Endodermal cell (in vitro differentiated cells): ENCODE data around the gene MAP2K3. TPM values are rescaled to one million over a fixed set of nuclear protein-coding genes. Genes with fewer than 3 reads are reported as not detected.
"Not testable (repeated sequence)": the region's sequence is repeated elsewhere in the genome, so short reads cannot be mapped to it uniquely, and the experiment has no call there.

Source experiments
- DNase-seq: peaks from one replicate; pipeline ENCODE4 v3.0.0-alpha.2; 2017
- H3K27ac ChIP-seq: 2 replicates; pipeline ENCODE4 v1.5.1; 2013; ENCODE audit warnings: mild to moderate bottlenecking, low read depth, low read length, moderate library complexity
- H3K27me3 ChIP-seq: 2 replicates; pipeline ENCODE4 v1.6.1; 2013; ENCODE audit warnings: mild to moderate bottlenecking, low read length, moderate library complexity; ENCODE audit not compliant: insufficient read depth, control insufficient read depth, poor library complexity, severe bottlenecking
- H3K36me3 ChIP-seq: 2 replicates; pipeline ENCODE4 v1.7.0; 2013; ENCODE audit warnings: mild to moderate bottlenecking, low read length, moderate library complexity; ENCODE audit not compliant: control insufficient read depth, insufficient read depth
- H3K4me1 ChIP-seq: one replicate; pipeline ENCODE4 v1.7.0; 2013; ENCODE audit warnings: low read length; ENCODE audit not compliant: control insufficient read depth, insufficient read depth
- H3K4me3 ChIP-seq: 2 replicates; pipeline ENCODE4 v1.5.1; 2013; ENCODE audit warnings: mild to moderate bottlenecking, low read length, moderate library complexity
- H3K9ac ChIP-seq: 2 replicates; pipeline ENCODE4 v1.6.1; 2013; ENCODE audit warnings: mild to moderate bottlenecking, low read length, moderate library complexity; ENCODE audit not compliant: poor library complexity, severe bottlenecking; ENCODE audit errors: extremely low read depth
- H3K9me3 ChIP-seq: 2 replicates; pipeline ENCODE4 v1.6.1; 2013; ENCODE audit warnings: mild to moderate bottlenecking, low read length, moderate library complexity; ENCODE audit not compliant: control insufficient read depth
- H3K27ac Mint-ChIP-seq: 2 replicates; pipeline ENCODE4 v1.8.0; 2020; ENCODE audit warnings: mixed read lengths
- H3K27me3 Mint-ChIP-seq: 2 replicates; pipeline ENCODE4 v1.8.0; 2021; ENCODE audit warnings: mild to moderate bottlenecking, mixed read lengths; ENCODE audit not compliant: insufficient read depth
- H3K36me3 Mint-ChIP-seq: 2 replicates; pipeline ENCODE4 v1.8.0; 2020; ENCODE audit warnings: low read depth, mixed read lengths
- H3K4me1 Mint-ChIP-seq: 2 replicates; pipeline ENCODE4 v1.8.0; 2020; ENCODE audit warnings: mixed read lengths
- H3K4me3 Mint-ChIP-seq: 2 replicates; pipeline ENCODE4 v1.8.0; 2020; ENCODE audit warnings: mild to moderate bottlenecking, moderate library complexity, mixed read lengths
- H3K9me3 Mint-ChIP-seq: 2 replicates; pipeline ENCODE4 v1.8.0; 2020; ENCODE audit warnings: mild to moderate bottlenecking, mixed read lengths
- WGBS, 2 experiments: methylation state at CpG; one replicate each; pipeline versions ENCODE4 v1.1.5 to v1.1.7; 2013; ENCODE audit warnings: missing lambda C conversion rate in 2 of 2, mixed read lengths in 1 of 2; ENCODE audit not compliant: insufficient coverage in 1 of 2, insufficient read length in 1 of 2; 5-methylcytosine and 5-hydroxymethylcytosine counted together
- total RNA-seq, 2 donors: library from RNA; stranded (reverse); fragmentation: NEBNext Ultra II Directional in 1 of 2; extraction: Animal tissue kit (Norgen Biotek cat#: 25700) in 1 of 2; gene quantifications; 2 replicates in 1 of 2; 3 replicates in 1 of 2; pipeline ENCODE4 v1.2.1, GENCODE V29; 2021

MAP2K3 gene
- total RNA-seq, 2 donors from 2014 or later: 31.6 to 37.6 TPM

DNA sequence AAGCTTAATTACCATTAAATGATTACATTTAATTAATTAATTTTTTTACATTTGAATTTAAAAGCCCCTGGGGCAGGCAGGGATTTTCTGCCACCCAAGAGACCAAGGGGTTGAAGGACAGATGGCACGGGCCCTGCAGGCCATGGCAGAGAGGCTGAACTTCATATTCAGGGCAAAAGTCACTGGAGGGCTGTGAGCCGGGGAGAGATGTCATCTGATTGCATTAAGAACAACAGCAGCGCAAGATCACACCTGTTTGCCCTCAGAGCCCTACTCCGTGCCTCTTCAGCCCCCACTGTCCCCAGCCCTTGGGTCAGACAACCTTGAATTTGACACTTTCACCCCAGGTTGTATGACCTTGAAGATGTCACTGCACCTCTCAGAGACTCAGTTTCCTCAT, 35.9 kb downstream of the MAP2K3 start:
- H3K27me3 ChIP-seq: peaks cover 14% of the 10 kb centered on the region
- not testable (repeated sequence) for H3K27ac Mint-ChIP-seq, H3K4me3 Mint-ChIP-seq, H3K4me3 ChIP-seq, DNase-seq, H3K27ac ChIP-seq, H3K36me3 ChIP-seq, H3K9ac ChIP-seq, H3K4me1 ChIP-seq, H3K4me1 Mint-ChIP-seq, H3K9me3 ChIP-seq, H3K36me3 Mint-ChIP-seq
- Mint-ChIP-seq H3K9me3 (peaks cover 16% of the 10 kb centered on the region), H3K27me3 (peaks cover 44% of the 10 kb centered on the region)
- 89 to 91% methylated on average over 3 to 4 of the region's 4 CpGs for WGBS, 2 experiments

DNA sequence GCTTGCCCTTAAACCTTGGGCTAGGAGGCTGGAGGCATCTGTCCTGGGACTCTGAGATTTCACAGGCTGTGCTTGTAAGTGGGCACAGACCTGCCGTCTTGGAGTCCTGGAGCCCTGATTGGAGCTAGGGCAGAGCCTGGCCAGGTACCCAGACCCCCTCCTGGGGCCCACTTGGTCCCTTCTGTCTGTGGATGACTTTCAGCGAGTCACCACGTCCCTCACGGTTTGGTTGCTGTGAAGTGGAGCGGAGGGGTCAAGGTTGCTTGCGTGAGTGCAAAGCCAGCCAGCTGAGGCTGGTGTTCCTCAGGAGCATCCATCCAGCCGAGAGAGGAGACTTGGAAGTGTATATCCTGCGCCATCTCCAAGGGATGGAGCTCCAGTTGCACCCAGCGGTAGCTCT, 36.5 kb downstream of the MAP2K3 start:
- not testable (repeated sequence) for H3K4me1 ChIP-seq, H3K9ac ChIP-seq, H3K36me3 Mint-ChIP-seq, H3K27ac Mint-ChIP-seq, H3K4me1 Mint-ChIP-seq, DNase-seq, H3K4me3 Mint-ChIP-seq, H3K4me3 ChIP-seq, H3K36me3 ChIP-seq, H3K9me3 ChIP-seq, H3K27ac ChIP-seq
- H3K27me3 ChIP-seq: peaks cover 14% of the 10 kb centered on the region
- 75 to 93% methylated on average over 3 to 8 of the region's 9 CpGs for WGBS, 2 experiments
- Mint-ChIP-seq H3K27me3 (peaks cover 50% of the 10 kb centered on the region), H3K9me3 (peaks cover 20% of the 10 kb centered on the region)

DNA sequence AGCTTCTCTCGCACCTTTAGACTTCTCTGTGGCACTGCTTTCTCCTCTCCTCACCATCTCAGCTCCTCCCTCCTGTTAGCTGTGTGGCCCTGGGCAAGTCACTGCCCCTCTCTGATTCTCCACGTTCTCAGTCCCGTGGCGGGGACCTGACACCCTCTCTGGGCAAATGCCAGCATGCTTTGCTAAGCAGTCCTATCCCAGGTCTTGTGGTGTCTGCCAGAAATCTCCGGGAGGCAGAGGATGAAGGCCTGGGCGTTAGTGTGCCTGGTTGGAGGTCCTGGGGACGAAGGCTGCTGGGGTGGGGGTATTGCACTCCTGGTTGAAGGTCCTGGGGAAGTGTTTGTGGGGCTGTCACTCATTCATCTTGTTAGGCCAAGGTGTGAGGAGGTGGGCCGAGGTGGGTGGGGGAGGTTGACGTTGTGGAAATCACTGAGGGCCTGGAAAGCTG, 37.3 kb downstream of the MAP2K3 start:
- H3K27me3 ChIP-seq: peaks cover 14% of the 10 kb centered on the region
- H3K4me1 Mint-ChIP-seq, DNase-seq, H3K9me3 ChIP-seq, H3K4me1 ChIP-seq, H3K36me3 Mint-ChIP-seq, H3K4me3 ChIP-seq, H3K27ac ChIP-seq, H3K27ac Mint-ChIP-seq, H3K36me3 ChIP-seq, H3K9ac ChIP-seq, H3K4me3 Mint-ChIP-seq: not testable (repeated sequence)
- Mint-ChIP-seq H3K9me3 (peaks cover 22% of the 10 kb centered on the region), H3K27me3 (peaks cover 53% of the 10 kb centered on the region)
- WGBS, 2 experiments: 92% methylated on average over 9 of the region's 9 CpGs; no CpG with 5 or more reads in 1 of the 2 experiments

DNA sequence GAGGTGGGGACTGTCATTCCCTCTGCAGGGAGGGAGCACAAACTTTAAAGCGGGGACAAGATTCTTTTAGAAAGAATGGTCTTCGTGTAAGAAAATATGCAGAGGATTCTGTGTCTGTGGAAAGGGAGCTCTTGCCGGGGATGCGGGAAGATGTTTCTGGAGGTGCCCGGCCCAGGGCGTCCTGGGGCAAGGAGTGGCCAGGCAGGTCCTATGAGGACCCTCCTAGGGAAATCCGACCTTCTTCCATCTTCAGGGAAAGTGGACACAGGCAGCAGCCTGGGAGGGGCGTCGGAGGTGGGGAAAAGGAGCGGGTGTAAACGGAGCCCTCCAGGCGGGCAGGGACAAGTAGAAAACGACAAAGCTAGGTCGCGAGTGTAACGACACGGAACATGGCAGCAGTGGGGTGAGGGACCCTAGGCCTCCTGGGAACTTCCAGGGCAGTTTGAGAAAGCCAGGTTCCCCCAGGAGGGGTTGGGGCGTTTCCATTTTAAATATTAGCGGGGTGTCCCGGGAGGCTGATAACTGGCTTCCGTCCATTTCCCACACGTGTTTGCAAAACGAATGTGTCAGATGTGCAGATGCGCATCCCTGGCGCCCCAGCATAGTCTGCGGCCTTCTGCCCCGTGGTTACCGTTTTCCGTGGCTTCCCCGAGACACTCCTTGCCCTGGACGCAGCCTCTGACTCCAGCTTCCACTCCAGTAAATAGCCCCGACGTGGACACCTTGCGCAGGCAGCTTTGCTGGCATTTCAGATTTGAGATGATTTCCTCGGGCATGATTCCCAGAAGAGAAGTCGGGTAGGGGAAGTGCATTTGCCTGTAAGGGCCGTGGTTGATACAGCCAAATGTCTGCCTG, 39.0 kb downstream of the MAP2K3 start:
- Mint-ChIP-seq H3K27me3 (peaks cover 48% of the 10 kb centered on the region), H3K27ac (peak overlapping the region; percentile 58), H3K4me3 (peak overlapping the region; percentile 81), H3K9me3 (peaks cover 20% of the 10 kb centered on the region)
- H3K27ac ChIP-seq, H3K36me3 ChIP-seq, H3K4me1 ChIP-seq, DNase-seq, H3K9me3 ChIP-seq, H3K36me3 Mint-ChIP-seq, H3K4me1 Mint-ChIP-seq, H3K9ac ChIP-seq: not testable (repeated sequence)
- peak overlapping the region; percentile 81 for H3K4me3 ChIP-seq
- peaks cover 14% of the 10 kb centered on the region for H3K27me3 ChIP-seq
- 70 to 83% methylated on average over 16 to 31 of the region's 37 CpGs for WGBS, 2 experiments

DNA sequence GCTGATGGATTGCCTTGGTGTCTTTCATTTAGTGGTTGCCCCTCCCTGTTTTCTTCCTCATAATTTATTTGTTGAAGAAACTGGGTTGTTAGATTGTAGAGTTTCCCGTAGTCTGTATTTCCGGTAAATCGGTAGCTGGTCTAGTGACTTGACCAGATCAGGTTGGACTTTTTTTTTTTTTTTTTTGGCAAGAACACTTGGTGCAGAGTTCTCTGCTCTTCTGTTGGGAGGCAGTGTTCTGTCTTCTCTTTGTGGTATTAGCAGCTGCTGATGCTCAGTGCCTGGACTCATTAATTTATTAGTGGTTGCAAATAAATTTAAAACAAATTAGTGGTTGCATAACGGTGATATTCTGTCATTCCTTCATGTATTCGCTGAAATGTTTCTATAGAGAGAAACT, 40.2 kb downstream of the MAP2K3 start:
- H3K9ac ChIP-seq, DNase-seq, H3K9me3 ChIP-seq, H3K27ac Mint-ChIP-seq, H3K27ac ChIP-seq, H3K4me1 Mint-ChIP-seq, H3K4me3 Mint-ChIP-seq, H3K4me1 ChIP-seq, H3K4me3 ChIP-seq, H3K36me3 Mint-ChIP-seq, H3K36me3 ChIP-seq: not testable (repeated sequence)
- Mint-ChIP-seq H3K27me3 (peaks cover 37% of the 10 kb centered on the region), H3K9me3 (peaks cover 23% of the 10 kb centered on the region)
- WGBS, 2 experiments: 90 to 94% methylated on average over 3 to 5 of the region's 5 CpGs
- H3K27me3 ChIP-seq: peaks cover 14% of the 10 kb centered on the region

DNA sequence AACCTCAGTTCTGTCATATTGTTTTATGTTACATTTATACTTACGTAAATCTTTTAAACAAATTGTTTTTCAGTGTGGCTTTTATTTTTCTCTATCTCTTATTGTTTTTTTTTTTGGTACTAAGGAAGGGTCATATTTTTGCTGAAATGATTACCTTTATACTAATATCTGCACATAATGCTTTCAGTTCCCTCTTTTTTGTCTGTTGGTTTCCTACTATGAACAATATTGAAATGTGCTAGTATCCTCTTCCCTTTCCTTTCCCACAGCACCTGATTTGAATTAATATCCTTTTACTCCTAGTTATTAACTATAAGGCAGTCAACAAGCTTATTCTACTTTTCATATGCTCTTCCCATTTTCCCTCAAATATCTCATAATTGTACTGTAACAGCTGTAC, 43.4 kb downstream of the MAP2K3 start:
- Mint-ChIP-seq H3K27me3 (peaks cover 32% of the 10 kb centered on the region), H3K9me3 (peaks cover 26% of the 10 kb centered on the region)
- H3K4me1 Mint-ChIP-seq, H3K36me3 Mint-ChIP-seq, H3K4me3 Mint-ChIP-seq, H3K4me3 ChIP-seq, H3K9ac ChIP-seq, H3K36me3 ChIP-seq, H3K27ac ChIP-seq, DNase-seq, H3K9me3 ChIP-seq, H3K4me1 ChIP-seq, H3K27ac Mint-ChIP-seq: not testable (repeated sequence)
- WGBS, 2 experiments: no CpG with 5 or more reads among the region's 1 CpG
- H3K27me3 ChIP-seq: peaks cover 14% of the 10 kb centered on the region

DNA sequence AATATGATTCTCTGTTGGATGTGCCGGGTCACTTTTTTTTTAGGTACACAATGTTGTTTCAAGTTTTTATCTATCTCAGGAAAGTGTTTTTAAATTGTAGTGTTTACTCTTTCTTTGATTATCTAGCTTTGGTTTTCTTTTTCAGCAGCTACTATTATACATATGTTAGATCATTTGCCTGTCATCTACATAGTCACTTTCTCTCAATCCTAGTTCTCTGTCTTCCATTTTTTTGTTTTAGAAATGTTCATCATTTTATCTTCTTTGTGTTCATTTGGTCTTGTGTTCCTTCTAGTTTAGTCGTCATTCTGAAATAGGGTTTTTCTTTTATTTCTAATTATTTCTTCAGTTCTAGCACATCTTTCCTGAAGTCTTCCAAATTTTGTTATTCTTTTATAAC, 44.3 kb downstream of the MAP2K3 start:
- not testable (repeated sequence) for H3K4me3 ChIP-seq, H3K4me1 Mint-ChIP-seq, H3K4me1 ChIP-seq, H3K36me3 ChIP-seq, H3K36me3 Mint-ChIP-seq, H3K9ac ChIP-seq, H3K27ac ChIP-seq, H3K4me3 Mint-ChIP-seq, H3K9me3 ChIP-seq, DNase-seq, H3K27ac Mint-ChIP-seq
- H3K27me3 ChIP-seq: peaks cover 12% of the 10 kb centered on the region
- WGBS, 2 experiments: 67% methylated on average over 1 of the region's 2 CpGs; no CpG with 5 or more reads in 1 of the 2 experiments
- H3K9me3 Mint-ChIP-seq: peaks cover 21% of the 10 kb centered on the region
- H3K27me3 Mint-ChIP-seq: peaks cover 23% of the 10 kb centered on the region
